Breast epithelium (tissue), 4 donors: ENCODE results near the gene SCYL1. TPM values are rescaled to one million over a fixed set of nuclear protein-coding genes. Genes with fewer than 3 reads are reported as not detected.

Experiments
- DNase-seq, 2 donors: peaks; one replicate each; pipeline ENCODE4 v3.0.0-alpha.2; 2019; ENCODE audit warnings: low spot score in 2 of 2
- H3K27ac ChIP-seq, 2 donors: fragments of 200-600 bp; sonication (generic) in 1 of 2; one replicate each; pipeline ENCODE4 v1.5.1; 2016 to 2019; ENCODE audit warnings: mild to moderate bottlenecking in 1 of 2
- H3K27me3 ChIP-seq, 2 donors: fragments of 200-600 bp; sonication (generic) in 1 of 2; one replicate each; pipeline versions ENCODE4 v1.5.1 to v1.6.0; 2017 to 2019; ENCODE audit warnings: control low read depth in 1 of 2, mild to moderate bottlenecking in 1 of 2
- H3K36me3 ChIP-seq: fragments of 200-600 bp; one replicate; pipeline ENCODE4 v1.5.1; 2019
- H3K4me1 ChIP-seq, 2 donors: fragments of 200-600 bp; sonication (generic); one replicate each; pipeline ENCODE4 v1.5.1; 2016 to 2019; ENCODE audit warnings: control low read depth in 1 of 2
- H3K4me3 ChIP-seq, 3 donors: fragments of 200-600 bp; sonication (generic); 1 replicate in 2 of 3; 2 replicates in 1 of 3; pipeline ENCODE4 v1.5.1; 2016 to 2019; ENCODE audit warnings: mild to moderate bottlenecking in 3 of 3, moderate library complexity in 2 of 3
- H3K9me3 ChIP-seq, 2 donors: fragments of 200-600 bp; sonication (generic) in 1 of 2; one replicate each; pipeline ENCODE4 v1.5.1; 2016 to 2019; ENCODE audit warnings: control low read depth in 1 of 2
- CTCF ChIP-seq, 3 donors: fragments of 450-650 bp; IDR thresholded peaks; one replicate each; pipeline ENCODE4 v1.5.1; 2016 to 2017; ENCODE audit warnings: antibody characterized with exemption in 3 of 3, mild to moderate bottlenecking in 3 of 3, moderate library complexity in 3 of 3
- POLR2A ChIP-seq: fragments of 450-650 bp; IDR thresholded peaks from one replicate; pipeline ENCODE4 v1.6.1; 2016; ENCODE audit warnings: antibody characterized with exemption, mild to moderate bottlenecking, moderate library complexity
- POLR2AphosphoS5 ChIP-seq, 3 donors: sonication (generic); formaldehyde crosslinking; IDR thresholded peaks; one replicate each; pipeline ENCODE4 v1.6.1; 2017; ENCODE audit warnings: antibody characterized with exemption in 3 of 3
- intact Hi-C: fragments of 100-400 bp; cut with DNase I; formaldehyde crosslinking; loops from one replicate; pipeline ENCODE4 v1.15.1; 2023; ENCODE audit warnings: low total_unique reads
- total RNA-seq, 3 donors: library from RNA; depleted of rRNA; stranded (reverse); fragments of >200 nt; gene quantifications; one replicate each; pipeline ENCODE4 v1.1.0, GENCODE V29; 2016

The SCYL1 gene
- total RNA-seq = 10 to 100 TPM; 74.1 to 83.4 (median 83.2) TPM

- peak; percentile 68 to 82 for DNase-seq
- peaks cover 5 to 13% of the 10 kb centered on the region in 2 donors for H3K4me1 ChIP-seq
- H3K27ac ChIP-seq = peak within 1 kb of the TSS; percentile 90 to 95
- intact Hi-C loops = no loop called here
- H3K27me3 ChIP-seq = no peaks in the 10 kb centered on the region
- H3K36me3 ChIP-seq = no peaks in the 10 kb centered on the region
- TF ChIP-seq CTCF (IDR thresholded peaks at IDR 0.05) (no peak), POLR2AphosphoS5 (IDR thresholded peaks at IDR 0.05) (peak in 2 of 3 donors; percentile 65 to 72), POLR2A (no peak)
- H3K4me3 ChIP-seq = peak within 1 kb of the TSS; percentile 92 to 99 (median 98)
- H3K9me3 ChIP-seq = no peaks in the 10 kb centered on the region
Observed at GRCh38 chr11:65524741-65525545, at the start of gene SCYL1. TSS of gene SCYL1 (plus strand) at chr11:65525083. CDS start at chr11:65525154, 71 bp downstream.

- Histone ChIP-seq H3K27ac (peak overlapping the region; percentile 99 to 100), H3K27me3 (no peaks in the 10 kb centered on the region), H3K9me3 (no peaks in the 10 kb centered on the region), H3K36me3 (no peaks in the 10 kb centered on the region), H3K4me3 (peak overlapping the region; percentile 58 to 81 (median 80)), H3K4me1 (peaks cover 7% of the 10 kb centered on the region in 2 donors)
- TF ChIP-seq POLR2A = no peak
- intact Hi-C loops = no loop called here
- DNase-seq = no peak
Observed at GRCh38 chr11:65476632-65477148, 48.2 kb upstream of the SCYL1 start.

DNA sequence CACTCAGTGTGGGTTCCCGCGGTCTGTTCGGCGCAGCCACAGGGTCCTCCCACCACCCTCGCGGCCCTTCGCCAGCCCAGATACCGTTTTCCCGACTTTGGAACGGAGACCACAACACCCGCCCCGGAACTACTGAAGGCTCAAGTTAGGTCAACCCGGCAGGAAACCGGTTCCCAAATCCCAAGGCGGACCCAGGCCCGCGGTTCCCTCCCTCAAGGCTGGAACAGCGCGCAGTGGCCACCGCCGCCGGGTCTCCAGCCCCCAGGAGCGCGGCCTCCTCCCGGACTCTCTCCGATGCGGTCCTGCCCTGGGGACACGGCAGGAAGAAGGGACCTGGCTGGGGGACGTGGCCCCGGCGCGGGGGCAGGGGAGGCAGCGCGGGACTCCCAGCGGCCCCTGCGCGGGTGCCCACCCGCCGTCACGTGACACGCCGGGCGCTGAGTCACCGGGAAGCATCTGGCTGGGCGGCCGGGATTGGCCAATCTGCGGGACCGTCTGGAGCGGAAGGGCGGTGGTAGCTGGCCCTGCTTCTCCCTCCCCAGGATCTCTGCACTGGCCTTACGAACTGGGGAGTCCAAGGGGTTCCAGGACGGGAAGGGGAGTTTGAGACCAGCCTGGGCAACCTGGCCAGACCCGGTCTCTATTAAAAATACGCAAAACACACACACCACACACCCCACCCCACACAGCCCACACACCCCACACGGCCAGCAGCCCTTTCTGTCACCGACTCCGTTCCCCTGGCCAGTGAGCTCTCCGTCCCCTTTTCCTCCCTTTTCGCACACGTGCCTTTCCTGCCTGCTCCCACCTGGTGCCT, 47.5 kb upstream of the SCYL1 start:
- H3K27me3 ChIP-seq = no peaks in the 10 kb centered on the region
- TF ChIP-seq CTCF (IDR thresholded peaks at IDR 0.05) = peak in 1 of 3 donors; percentile 23
- TF ChIP-seq POLR2AphosphoS5 (IDR thresholded peaks at IDR 0.05) = peak; percentile 97 to 99 (median 97)
- peak; percentile 84 for TF ChIP-seq POLR2A
- H3K4me1 ChIP-seq = peaks cover 5 to 6% of the 10 kb centered on the region in 2 donors
- H3K9me3 ChIP-seq = no peaks in the 10 kb centered on the region
- no peaks in the 10 kb centered on the region for H3K36me3 ChIP-seq
- H3K27ac ChIP-seq = peak overlapping the region; percentile 99 to 100
- intact Hi-C loops = no loop called here
- H3K4me3 ChIP-seq = peak overlapping the region; percentile 58 to 81 (median 80)
- peak; percentile 97 to 98 for DNase-seq

- DNase-seq = peak in 1 of 2 donors; percentile 59
- H3K36me3 ChIP-seq = no peaks in the 10 kb centered on the region
- H3K27me3 ChIP-seq = no peaks in the 10 kb centered on the region
- H3K27ac ChIP-seq = peak overlapping the region; percentile 99 to 100
- H3K4me1 ChIP-seq = peaks cover 5 to 6% of the 10 kb centered on the region in 2 donors
- H3K4me3 ChIP-seq = peak overlapping the region; percentile 26 to 81 (median 59)
- no peaks in the 10 kb centered on the region for H3K9me3 ChIP-seq
- TF ChIP-seq POLR2AphosphoS5 (IDR thresholded peaks at IDR 0.05) (peak in 1 of 3 donors; percentile 28), POLR2A (no peak), CTCF (IDR thresholded peaks at IDR 0.05) (no peak)
- intact Hi-C loops = no loop called here
Observed at GRCh38 chr11:65478388-65479183, 46.3 kb upstream of the SCYL1 start.
